Stimulated activated naive CD8-positive, alpha-beta T cell treated with anti-CD3 and anti-CD28 coated beads, Interleukin-15, amount 100 ng/mL, for 72 hours (primary cell): ENCODE measurements around the gene LCP2.

Source experiments
- ATAC-seq: fragments of 150-1000 bp; cut with Tn5 transposase; 2 replicates; pipeline ENCODE4 v1.10.0; 2021; ENCODE audit warnings: mild to moderate bottlenecking, moderate library complexity
- DNase-seq, 2 donors: peaks; one replicate each; pipeline ENCODE4 v3.0.0; 2021 to 2022
- H3K27ac Mint-ChIP-seq, 2 donors: one replicate each; pipeline ENCODE4 v1.8.0; 2022; ENCODE audit warnings: mild to moderate bottlenecking in 2 of 2, mixed read lengths in 2 of 2, moderate library complexity in 2 of 2
- H3K27me3 Mint-ChIP-seq: one replicate; pipeline ENCODE4 v1.8.0; 2022; ENCODE audit warnings: mixed read lengths
- H3K4me1 Mint-ChIP-seq: one replicate; pipeline ENCODE4 v1.8.0; 2022; ENCODE audit warnings: mild to moderate bottlenecking, mixed read lengths
- H3K4me3 Mint-ChIP-seq, 2 donors: one replicate each; pipeline ENCODE4 v1.8.0; 2022; ENCODE audit warnings: mild to moderate bottlenecking in 2 of 2, mixed read lengths in 2 of 2, moderate library complexity in 1 of 2
- H3K9me3 Mint-ChIP-seq, 2 donors: one replicate each; pipeline ENCODE4 v1.8.0; 2022; ENCODE audit warnings: mixed read lengths in 2 of 2

Gene LCP2

GRCh38 chr5:170307575-170308465 is 10.2 kb upstream of the LCP2 start:
- DNase-seq (no peak), ATAC-seq (no peak)
- Mint-ChIP-seq H3K27me3 (no peaks in the 10 kb centered on the region), H3K4me3 (no peak overlapping the region), H3K4me1 (peaks cover 96% of the 10 kb centered on the region), H3K27ac (no peak overlapping the region), H3K9me3 (no peaks in the 10 kb centered on the region)

GRCh38 chr5:170306381-170306831 is 8.8 kb upstream of the LCP2 start:
- Mint-ChIP-seq H3K4me3 (no peak overlapping the region), H3K4me1 (peaks cover 96% of the 10 kb centered on the region), H3K27me3 (no peaks in the 10 kb centered on the region), H3K9me3 (no peaks in the 10 kb centered on the region), H3K27ac (peak overlapping the region in 1 of 2 donors; percentile 16)
- DNase-seq: no peak
- ATAC-seq: peak; percentile 60

GRCh38 chr5:170305646-170306025 is 8.1 kb upstream of the LCP2 start:
- H3K27ac Mint-ChIP-seq: no peak overlapping the region
- peaks cover 96% of the 10 kb centered on the region for H3K4me1 Mint-ChIP-seq
- no peaks in the 10 kb centered on the region for H3K27me3 Mint-ChIP-seq
- DNase-seq (no peak), ATAC-seq (no peak)
- H3K4me3 Mint-ChIP-seq: no peak overlapping the region
- no peaks in the 10 kb centered on the region for H3K9me3 Mint-ChIP-seq

- DNase-seq (no peak), ATAC-seq (no peak)
- no peak overlapping the region for H3K4me3 Mint-ChIP-seq
- H3K4me1 Mint-ChIP-seq: peaks cover 96% of the 10 kb centered on the region
- no peaks in the 10 kb centered on the region for H3K9me3 Mint-ChIP-seq
- no peaks in the 10 kb centered on the region for H3K27me3 Mint-ChIP-seq
- no peak overlapping the region for H3K27ac Mint-ChIP-seq
These were observed 7.6 kb upstream of the LCP2 start for GRCh38 chr5:170305016-170305645.

GRCh38 chr5:170303549-170303948 is 6.0 kb upstream of the LCP2 start:
- Mint-ChIP-seq H3K27me3 (no peaks in the 10 kb centered on the region), H3K4me3 (peak overlapping the region; percentile 87 to 96), H3K4me1 (peaks cover 99% of the 10 kb centered on the region), H3K27ac (peak overlapping the region; percentile 97), H3K9me3 (no peaks in the 10 kb centered on the region)
- ATAC-seq (peak; percentile 36), DNase-seq (no peak)

GRCh38 chr5:170302653-170303501 is 5.3 kb upstream of the LCP2 start:
- ATAC-seq (peak; percentile 88), DNase-seq (peak; percentile 56 to 63)
- H3K4me1 Mint-ChIP-seq: peaks cover 100% of the 10 kb centered on the region
- H3K27ac Mint-ChIP-seq: peak overlapping the region; percentile 97
- H3K27me3 Mint-ChIP-seq: no peaks in the 10 kb centered on the region
- H3K4me3 Mint-ChIP-seq: peak overlapping the region; percentile 87 to 96
- H3K9me3 Mint-ChIP-seq: no peaks in the 10 kb centered on the region

- no peak for DNase-seq
- H3K4me3 Mint-ChIP-seq: peak overlapping the region; percentile 87 to 96
These were observed 4.5 kb upstream of the LCP2 start for GRCh38 chr5:170301981-170302652.

GRCh38 chr5:170301149-170301548 is 3.6 kb upstream of the LCP2 start:
- no peaks in the 10 kb centered on the region for H3K9me3 Mint-ChIP-seq
- DNase-seq (no peak), ATAC-seq (no peak)
- H3K27me3 Mint-ChIP-seq: no peaks in the 10 kb centered on the region
- H3K4me1 Mint-ChIP-seq: peaks cover 85% of the 10 kb centered on the region
- H3K4me3 Mint-ChIP-seq: peak overlapping the region in 1 of 2 donors; percentile 40
- peak overlapping the region; percentile 3 to 31 for H3K27ac Mint-ChIP-seq

More at GRCh38 chr5:170301981-170302652, 4.5 kb upstream of the LCP2 start:
- Mint-ChIP-seq H3K9me3 (no peaks in the 10 kb centered on the region), H3K27me3 (no peaks in the 10 kb centered on the region), H3K27ac (peak overlapping the region; percentile 97), H3K4me1 (peaks cover 94% of the 10 kb centered on the region)
- ATAC-seq: no peak

- Mint-ChIP-seq H3K27ac (peak overlapping the region in 1 of 2 donors; percentile 48), H3K9me3 (no peaks in the 10 kb centered on the region)
These were observed 2.9 kb upstream of the LCP2 start for GRCh38 chr5:170300361-170301013.

GRCh38 chr5:170296935-170297588 is 515 bp downstream of the LCP2 start:
- Mint-ChIP-seq H3K4me1 (peaks cover 63% of the 10 kb centered on the region), H3K27me3 (no peaks in the 10 kb centered on the region), H3K4me3 (peak overlapping the region; percentile 95 to 99), H3K9me3 (no peaks in the 10 kb centered on the region), H3K27ac (peak overlapping the region; percentile 97 to 99)
- DNase-seq (no peak), ATAC-seq (peak; percentile 8)

More at GRCh38 chr5:170300361-170301013, 2.9 kb upstream of the LCP2 start:
- no peak for DNase-seq
- Mint-ChIP-seq H3K27me3 (no peaks in the 10 kb centered on the region), H3K4me1 (peaks cover 78% of the 10 kb centered on the region), H3K4me3 (no peak overlapping the region)
- ATAC-seq: no peak

- peak overlapping the region; percentile 95 to 99 for H3K4me3 Mint-ChIP-seq
- ATAC-seq (no peak), DNase-seq (no peak)
- peak overlapping the region; percentile 97 to 99 for H3K27ac Mint-ChIP-seq
- H3K4me1 Mint-ChIP-seq: peaks cover 63% of the 10 kb centered on the region
- no peaks in the 10 kb centered on the region for H3K27me3 Mint-ChIP-seq
- no peaks in the 10 kb centered on the region for H3K9me3 Mint-ChIP-seq
These were observed 1.3 kb downstream of the LCP2 start for GRCh38 chr5:170296036-170296934.

- Mint-ChIP-seq H3K27me3 (no peaks in the 10 kb centered on the region), H3K27ac (peak overlapping the region in 1 of 2 donors; percentile 47), H3K4me3 (peak overlapping the region; percentile 95 to 99), H3K9me3 (peaks cover 0 to 9% of the 10 kb centered on the region in 2 donors), H3K4me1 (peaks cover 63% of the 10 kb centered on the region)
- no peak for ATAC-seq
- DNase-seq: no peak
These were observed 3.0 kb downstream of the LCP2 start for GRCh38 chr5:170294556-170294955.

GRCh38 chr5:170294057-170294456 is 3.5 kb downstream of the LCP2 start:
- Mint-ChIP-seq H3K27ac (peak overlapping the region in 1 of 2 donors; percentile 62), H3K4me3 (peak overlapping the region; percentile 95 to 99), H3K9me3 (peaks cover 0 to 10% of the 10 kb centered on the region in 2 donors), H3K4me1 (peaks cover 63% of the 10 kb centered on the region), H3K27me3 (no peaks in the 10 kb centered on the region)
- ATAC-seq: no peak
- no peak for DNase-seq
